ENCODE results near the gene SHLD1.

GRCh38 chr20:5785146-5785545 is 34.9 kb downstream of the SHLD1 start:
- TF ChIP-seq CTCF (IDR thresholded peaks at IDR 0.05; ENCODE audit: poor library complexity, severe bottlenecking) (no peak), EP300 (conservative IDR thresholded peaks at IDR 0.05; ENCODE audit: poor library complexity, severe bottlenecking) (no peak)
